GM12878 (cell line): ENCODE results near the gene PRRX1.

Source experiments
- CREB1 ChIP-seq: IDR thresholded peaks from 2 replicates; pipeline ENCODE4 v1.6.1; 2012; ENCODE audit warnings: low read depth, mild to moderate bottlenecking, inconsistent platforms
- POLR2AphosphoS2 ChIP-seq: IDR thresholded peaks from 2 replicates; pipeline ENCODE4 v1.6.1; 2011; ENCODE audit warnings: low read depth, mild to moderate bottlenecking, low read length, improper control_type of control experiment, moderate library complexity
- SIX5 ChIP-seq: IDR thresholded peaks from 2 replicates; pipeline ENCODE4 v1.6.1; 2011; ENCODE audit warnings: mild to moderate bottlenecking, low read depth, low read length, moderate library complexity; ENCODE audit not compliant: severe bottlenecking
- YY1 ChIP-seq: IDR thresholded peaks from 2 replicates; pipeline ENCODE4 v1.6.1; 2011; ENCODE audit warnings: low read depth, mild to moderate bottlenecking, low read length
- TF ChIP-seq, protein P1 (sequence below), 3 experiments: IDR thresholded peaks in 2 of 3; conservative IDR thresholded peaks in 1 of 3; 2 replicates each; pipeline ENCODE4 v1.5.1; 2011; ENCODE audit warnings: low read depth in 3 of 3, low read length in 3 of 3, mild to moderate bottlenecking in 3 of 3, control low read depth in 2 of 3, moderate library complexity in 2 of 3, inconsistent platforms in 1 of 3, mixed read lengths in 1 of 3; ENCODE audit not compliant: control insufficient read depth in 2 of 3, insufficient read depth in 1 of 3; ENCODE audit errors: extremely low read depth in 1 of 3

DNA sequence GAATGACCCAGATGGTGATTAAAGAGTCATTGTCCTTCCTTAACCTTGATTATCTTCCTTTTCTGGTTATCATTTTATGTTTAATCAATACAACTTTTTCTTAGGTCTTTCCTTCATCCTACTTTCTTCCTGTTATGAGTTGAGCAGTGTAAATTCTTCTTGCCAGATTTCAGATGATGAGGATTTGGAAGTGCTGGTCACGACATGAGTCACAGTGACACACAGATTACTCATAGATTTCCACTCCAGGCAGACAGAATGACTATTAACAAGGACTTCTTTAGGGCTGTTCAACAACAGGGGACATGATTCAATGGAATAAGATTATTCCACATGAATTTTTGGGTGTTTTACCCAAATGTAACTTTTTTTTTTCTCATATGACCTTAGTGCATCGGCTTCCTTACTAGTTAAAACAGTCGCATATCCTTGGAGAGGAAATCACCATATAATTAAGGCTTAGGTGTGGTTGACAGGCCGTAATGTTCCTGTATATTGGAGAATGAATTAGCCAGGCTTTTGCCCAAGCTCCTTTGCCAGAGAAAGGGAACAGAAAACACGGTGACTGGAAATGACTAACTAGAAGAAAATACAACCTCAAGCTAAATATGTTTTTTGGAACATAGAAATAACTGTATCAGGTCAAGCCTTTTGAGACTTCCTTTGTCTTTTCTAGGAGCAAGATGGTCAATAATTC is 44.2 kb downstream of the PRRX1 start:
- TF ChIP-seq CREB1 (no peak), YY1 (no peak), POLR2AphosphoS2 (no peak), SIX5 (no peak)
- TF ChIP-seq, protein P1, sequence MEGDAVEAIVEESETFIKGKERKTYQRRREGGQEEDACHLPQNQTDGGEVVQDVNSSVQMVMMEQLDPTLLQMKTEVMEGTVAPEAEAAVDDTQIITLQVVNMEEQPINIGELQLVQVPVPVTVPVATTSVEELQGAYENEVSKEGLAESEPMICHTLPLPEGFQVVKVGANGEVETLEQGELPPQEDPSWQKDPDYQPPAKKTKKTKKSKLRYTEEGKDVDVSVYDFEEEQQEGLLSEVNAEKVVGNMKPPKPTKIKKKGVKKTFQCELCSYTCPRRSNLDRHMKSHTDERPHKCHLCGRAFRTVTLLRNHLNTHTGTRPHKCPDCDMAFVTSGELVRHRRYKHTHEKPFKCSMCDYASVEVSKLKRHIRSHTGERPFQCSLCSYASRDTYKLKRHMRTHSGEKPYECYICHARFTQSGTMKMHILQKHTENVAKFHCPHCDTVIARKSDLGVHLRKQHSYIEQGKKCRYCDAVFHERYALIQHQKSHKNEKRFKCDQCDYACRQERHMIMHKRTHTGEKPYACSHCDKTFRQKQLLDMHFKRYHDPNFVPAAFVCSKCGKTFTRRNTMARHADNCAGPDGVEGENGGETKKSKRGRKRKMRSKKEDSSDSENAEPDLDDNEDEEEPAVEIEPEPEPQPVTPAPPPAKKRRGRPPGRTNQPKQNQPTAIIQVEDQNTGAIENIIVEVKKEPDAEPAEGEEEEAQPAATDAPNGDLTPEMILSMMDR (IDR thresholded peaks at IDR 0.05 in 2 of 3, conservative IDR thresholded peaks at IDR 0.05 in 1 of 3; ENCODE audit: control insufficient read depth in 2 of 3, extremely low read depth in 1 of 3, insufficient read depth in 1 of 3, low read depth in 3 of 3, low read length in 3 of 3): no peak
